T-helper 2 cell treated with Interferon-gamma antibody and Interleukin-4, amounts not matched to agents 5 μg/mL and 100 μg/mL, for 36 hours (primary cell): ENCODE measurements around the gene PTPRN.
"Not testable (repeated sequence)": the region's sequence is repeated elsewhere in the genome, so short reads cannot be mapped to it uniquely, and the experiment has no call there.

Source experiments
- DNase-seq: peaks from one replicate; pipeline ENCODE4 v3.0.0; 2021; ENCODE audit warnings: low spot score
- H3K27ac Mint-ChIP-seq: one replicate; pipeline ENCODE4 v1.8.0; 2021; ENCODE audit warnings: mild to moderate bottlenecking, mixed read lengths
- H3K27me3 Mint-ChIP-seq: one replicate; pipeline ENCODE4 v1.8.0; 2021; ENCODE audit warnings: low read depth, mixed read lengths
- H3K36me3 Mint-ChIP-seq: one replicate; pipeline ENCODE4 v1.8.0; 2021; ENCODE audit warnings: low read depth, mixed read lengths
- H3K4me1 Mint-ChIP-seq: one replicate; pipeline ENCODE4 v1.8.0; 2021; ENCODE audit warnings: low read depth, mixed read lengths
- H3K4me3 Mint-ChIP-seq: one replicate; pipeline ENCODE4 v1.8.0; 2022; ENCODE audit warnings: mild to moderate bottlenecking, moderate library complexity, mixed read lengths
- H3K9me3 Mint-ChIP-seq: one replicate; pipeline ENCODE4 v1.8.0; 2021; ENCODE audit warnings: mixed read lengths

Gene PTPRN

GRCh38 chr2:219277703-219278654 lies 31.2 kb downstream of the PTPRN start:
- H3K4me1 Mint-ChIP-seq, result peaks cover 29% of the 10 kb centered on the region
- peak overlapping the region; percentile 81 for H3K27ac Mint-ChIP-seq
- H3K36me3 Mint-ChIP-seq, result peaks cover 4% of the 10 kb centered on the region
- peak; percentile 74 for DNase-seq
- peak overlapping the region; percentile 77 for H3K4me3 Mint-ChIP-seq
- no peaks in the 10 kb centered on the region for H3K9me3 Mint-ChIP-seq
- H3K27me3 Mint-ChIP-seq, result no peaks in the 10 kb centered on the region

DNA sequence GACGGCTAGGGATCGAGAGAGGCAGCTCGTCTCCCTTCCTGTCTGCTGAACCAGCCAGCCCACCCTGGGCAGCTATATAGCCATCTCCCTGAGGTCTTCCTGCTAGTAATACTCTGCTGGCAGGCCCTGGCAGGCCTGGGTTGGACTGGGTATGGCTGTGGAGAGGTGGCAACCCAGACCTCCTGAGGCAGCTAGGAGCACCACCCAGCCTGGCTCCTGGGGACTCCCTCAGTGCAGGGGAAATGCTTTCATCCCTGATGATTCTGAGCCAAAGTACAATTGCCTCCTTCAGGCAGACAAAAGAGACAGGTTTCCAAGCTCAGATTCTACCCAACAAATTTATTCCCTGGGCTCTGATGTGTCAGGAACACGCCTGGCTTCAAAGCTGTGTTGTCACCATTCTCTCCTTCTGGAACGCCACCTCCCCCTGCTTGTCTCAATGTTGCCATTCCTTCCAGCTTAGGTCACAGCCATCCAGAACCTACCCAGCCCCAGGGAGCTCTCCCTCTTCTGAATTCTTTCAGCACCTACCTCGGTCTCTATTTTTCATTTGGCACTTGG lies 34.8 kb downstream of the PTPRN start:
- Mint-ChIP-seq H3K27me3 (peaks cover 7% of the 10 kb centered on the region), H3K4me1 (peaks cover 19% of the 10 kb centered on the region), H3K4me3 (no peak overlapping the region), H3K27ac (no peak overlapping the region), H3K36me3 (no peaks in the 10 kb centered on the region), H3K9me3 (no peaks in the 10 kb centered on the region)
- no peak for DNase-seq

DNA sequence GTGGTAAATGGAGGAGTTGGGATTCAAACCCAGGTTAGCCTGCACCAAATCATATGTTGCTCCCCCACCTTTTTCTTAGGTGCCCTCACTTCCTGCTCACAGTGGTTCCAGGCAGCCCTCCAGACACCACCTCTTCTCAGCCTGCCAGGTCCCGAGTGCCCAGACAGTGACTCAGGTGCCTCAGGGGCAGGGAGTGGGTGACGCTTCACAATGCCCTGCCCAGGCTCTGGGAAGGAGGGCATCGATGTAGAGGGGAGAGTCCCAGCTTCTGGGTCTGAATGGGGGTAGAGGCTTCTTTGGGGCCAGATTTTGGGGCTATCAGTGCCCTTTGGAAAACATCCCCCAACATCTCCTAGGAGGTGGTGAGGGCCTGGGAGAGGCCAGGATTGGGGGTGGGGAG lies 35.3 kb downstream of the PTPRN start:
- DNase-seq, result no peak
- Mint-ChIP-seq H3K4me3 (no peak overlapping the region), H3K27ac (no peak overlapping the region)

GRCh38 chr2:219272995-219273394 lies 36.2 kb downstream of the PTPRN start:
- no peaks in the 10 kb centered on the region for H3K9me3 Mint-ChIP-seq
- no peak for DNase-seq
- H3K36me3 Mint-ChIP-seq, result no peaks in the 10 kb centered on the region
- H3K4me1 Mint-ChIP-seq, result peaks cover 8% of the 10 kb centered on the region
- no peak overlapping the region for H3K27ac Mint-ChIP-seq
- H3K27me3 Mint-ChIP-seq, result peaks cover 10% of the 10 kb centered on the region
- no peak overlapping the region for H3K4me3 Mint-ChIP-seq

More for the DNA sequence above, 35.3 kb downstream of the PTPRN start:
- no peaks in the 10 kb centered on the region for H3K36me3 Mint-ChIP-seq
- no peaks in the 10 kb centered on the region for H3K9me3 Mint-ChIP-seq
- H3K4me1 Mint-ChIP-seq, result peaks cover 18% of the 10 kb centered on the region
- peaks cover 10% of the 10 kb centered on the region for H3K27me3 Mint-ChIP-seq

GRCh38 chr2:219272356-219272755 lies 36.8 kb downstream of the PTPRN start:
- no peak for DNase-seq
- Mint-ChIP-seq H3K27ac (no peak overlapping the region), H3K9me3 (no peaks in the 10 kb centered on the region), H3K4me3 (no peak overlapping the region), H3K4me1 (peaks cover 2% of the 10 kb centered on the region), H3K36me3 (no peaks in the 10 kb centered on the region), H3K27me3 (peaks cover 10% of the 10 kb centered on the region)

DNA sequence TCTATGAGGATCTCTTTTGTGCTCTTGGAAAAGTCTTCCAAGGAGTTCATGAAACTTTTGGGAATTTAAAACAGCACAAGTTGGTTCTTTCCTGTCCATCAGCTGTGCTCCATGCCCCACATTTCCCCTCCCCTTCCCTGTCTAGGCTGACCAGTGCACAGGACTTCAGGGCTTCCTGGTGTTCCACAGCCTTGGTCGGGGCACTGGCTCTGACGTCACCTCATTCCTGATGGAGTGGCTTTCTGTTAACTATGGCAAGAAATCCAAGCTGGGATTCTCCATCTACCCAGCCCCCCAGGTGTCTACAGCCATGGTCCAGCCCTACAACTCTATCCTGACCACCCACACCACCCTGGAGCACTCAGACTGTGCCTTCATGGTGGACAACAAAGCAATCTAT lies 38.2 kb downstream of the PTPRN start:
- no peak for DNase-seq
- H3K36me3 Mint-ChIP-seq, result no peaks in the 10 kb centered on the region
- no peaks in the 10 kb centered on the region for H3K4me1 Mint-ChIP-seq
- no peaks in the 10 kb centered on the region for H3K9me3 Mint-ChIP-seq
- no peak overlapping the region for H3K4me3 Mint-ChIP-seq
- peaks cover 10% of the 10 kb centered on the region for H3K27me3 Mint-ChIP-seq
- no peak overlapping the region for H3K27ac Mint-ChIP-seq

DNA sequence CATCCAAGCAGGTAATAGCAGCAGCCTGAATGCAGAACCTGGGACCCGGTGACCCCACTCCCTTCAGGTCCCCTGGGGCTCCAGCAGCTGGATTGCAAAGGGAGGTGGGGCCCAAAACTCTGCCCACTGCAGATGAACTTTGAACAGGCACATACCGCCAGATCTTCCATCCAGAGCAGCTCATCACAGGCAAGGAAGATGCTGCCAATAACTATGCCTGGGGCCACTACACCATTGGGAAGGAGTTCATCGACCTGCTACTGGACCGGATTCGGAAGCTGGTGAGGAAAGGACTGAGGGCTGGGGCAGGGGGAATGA lies 39.2 kb downstream of the PTPRN start:
- H3K9me3 Mint-ChIP-seq, result no peaks in the 10 kb centered on the region
- DNase-seq, result no peak
- H3K27ac Mint-ChIP-seq, result no peak overlapping the region
- H3K27me3 Mint-ChIP-seq, result peaks cover 10% of the 10 kb centered on the region
- no peaks in the 10 kb centered on the region for H3K4me1 Mint-ChIP-seq
- H3K36me3 Mint-ChIP-seq, result no peaks in the 10 kb centered on the region
- H3K4me3 Mint-ChIP-seq, result no peak overlapping the region

GRCh38 chr2:219269362-219270054 lies 39.7 kb downstream of the PTPRN start:
- no peak overlapping the region for H3K27ac Mint-ChIP-seq
- DNase-seq, result no peak
- no peaks in the 10 kb centered on the region for H3K9me3 Mint-ChIP-seq
- peaks cover 10% of the 10 kb centered on the region for H3K27me3 Mint-ChIP-seq
- no peaks in the 10 kb centered on the region for H3K36me3 Mint-ChIP-seq
- no peak overlapping the region for H3K4me3 Mint-ChIP-seq
- no peaks in the 10 kb centered on the region for H3K4me1 Mint-ChIP-seq

DNA sequence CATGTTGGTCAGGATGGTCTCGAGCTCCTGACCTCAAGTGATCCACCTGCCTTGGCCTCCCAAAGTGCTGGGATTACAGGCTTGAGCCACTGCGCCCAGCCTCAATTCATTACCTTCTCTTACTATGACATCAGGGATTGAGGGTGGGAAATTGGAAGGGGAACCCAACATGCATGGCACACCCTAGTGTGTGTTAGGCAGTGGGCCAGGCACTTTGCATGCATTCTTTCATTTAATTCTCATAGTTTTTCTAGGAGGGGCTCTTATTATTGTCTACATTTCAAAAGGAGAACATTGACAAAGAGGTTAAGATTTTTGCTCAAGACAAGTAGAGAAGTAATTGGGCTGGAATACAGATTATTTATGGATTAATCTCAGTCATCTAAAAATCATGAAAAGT lies 40.9 kb downstream of the PTPRN start:
- H3K4me1 Mint-ChIP-seq, result no peaks in the 10 kb centered on the region
- no peak overlapping the region for H3K27ac Mint-ChIP-seq
- H3K36me3 Mint-ChIP-seq, result no peaks in the 10 kb centered on the region
- no peak for DNase-seq
- no peak overlapping the region for H3K4me3 Mint-ChIP-seq
- peaks cover 10% of the 10 kb centered on the region for H3K27me3 Mint-ChIP-seq
- H3K9me3 Mint-ChIP-seq, result no peaks in the 10 kb centered on the region

DNA sequence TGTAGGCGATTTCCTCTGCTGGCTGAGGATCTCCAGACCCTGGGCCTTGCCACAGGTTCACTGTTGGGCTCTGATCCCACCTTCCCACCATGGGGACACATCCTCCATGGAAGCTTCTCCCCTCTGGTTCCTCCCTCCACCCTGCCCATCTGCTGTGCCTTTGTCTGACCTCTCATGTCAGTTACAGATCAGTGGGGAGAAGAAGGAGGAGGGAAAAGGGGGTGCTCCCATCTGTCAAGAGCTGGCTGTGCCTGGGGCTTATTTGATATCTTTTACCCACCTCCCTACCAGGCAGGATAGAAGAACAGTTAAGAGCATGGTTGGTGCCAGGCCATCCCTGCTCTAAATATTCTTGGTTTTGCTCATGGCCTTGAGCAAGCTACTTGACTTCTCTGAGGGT lies 42.3 kb downstream of the PTPRN start:
- no peak for DNase-seq
- Mint-ChIP-seq H3K27me3 (peaks cover 5% of the 10 kb centered on the region), H3K9me3 (no peaks in the 10 kb centered on the region), H3K36me3 (no peaks in the 10 kb centered on the region), H3K4me3 (no peak overlapping the region), H3K4me1 (no peaks in the 10 kb centered on the region), H3K27ac (no peak overlapping the region)

- Mint-ChIP-seq H3K4me1 (no peaks in the 10 kb centered on the region), H3K9me3 (no peaks in the 10 kb centered on the region), H3K27ac (no peak overlapping the region), H3K4me3 (no peak overlapping the region), H3K27me3 (peaks cover 6% of the 10 kb centered on the region), H3K36me3 (no peaks in the 10 kb centered on the region)
- DNase-seq, result no peak
Measured at GRCh38 chr2:219266232-219266631, 43.0 kb downstream of the PTPRN start.

DNA sequence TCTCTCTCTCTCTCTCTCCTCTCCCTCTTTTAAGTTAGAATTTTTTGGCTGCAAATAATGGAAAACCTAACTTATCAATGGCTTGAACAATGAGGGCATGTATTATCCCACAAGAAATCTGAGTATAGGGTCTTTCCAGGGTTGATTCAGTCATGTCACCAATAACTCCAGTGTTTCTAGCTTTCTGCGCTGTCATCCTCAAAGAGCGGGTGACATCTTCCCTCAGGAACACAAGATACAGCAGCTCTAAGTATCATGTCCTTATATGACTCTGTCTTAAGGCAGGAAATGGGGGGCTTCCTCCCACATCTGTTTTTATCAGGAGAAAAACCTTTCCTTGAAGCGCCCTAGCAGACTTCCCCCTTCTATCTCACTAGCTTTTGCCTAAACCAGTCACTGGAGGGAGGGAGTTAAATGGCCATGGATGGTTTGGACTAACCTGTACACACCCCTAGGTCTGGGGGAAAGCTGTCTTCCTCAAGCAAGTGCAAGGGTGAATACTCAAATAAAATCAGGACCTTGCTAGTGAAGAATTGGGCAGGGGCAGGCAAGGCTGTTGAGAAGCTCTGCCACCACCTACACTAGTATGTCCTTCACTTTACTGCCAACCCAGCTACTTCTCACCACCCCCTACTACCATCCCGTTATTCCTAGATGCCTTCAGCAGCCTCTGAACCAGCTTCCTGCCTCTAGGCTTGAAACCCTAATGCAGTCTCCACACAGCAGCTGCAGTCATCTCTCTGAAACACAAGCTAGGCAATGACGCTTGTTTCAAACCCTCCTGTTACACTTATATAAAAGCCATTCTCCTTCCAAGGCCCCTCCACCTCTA lies 48.0 kb downstream of the PTPRN start:
- H3K4me3 Mint-ChIP-seq, result no peak overlapping the region
- H3K9me3 Mint-ChIP-seq, result no peaks in the 10 kb centered on the region
- H3K27me3 Mint-ChIP-seq, result peaks cover 22% of the 10 kb centered on the region
- H3K36me3 Mint-ChIP-seq, result no peaks in the 10 kb centered on the region
- H3K4me1 Mint-ChIP-seq, result no peaks in the 10 kb centered on the region
- H3K27ac Mint-ChIP-seq, result no peak overlapping the region
- DNase-seq, result no peak

DNA sequence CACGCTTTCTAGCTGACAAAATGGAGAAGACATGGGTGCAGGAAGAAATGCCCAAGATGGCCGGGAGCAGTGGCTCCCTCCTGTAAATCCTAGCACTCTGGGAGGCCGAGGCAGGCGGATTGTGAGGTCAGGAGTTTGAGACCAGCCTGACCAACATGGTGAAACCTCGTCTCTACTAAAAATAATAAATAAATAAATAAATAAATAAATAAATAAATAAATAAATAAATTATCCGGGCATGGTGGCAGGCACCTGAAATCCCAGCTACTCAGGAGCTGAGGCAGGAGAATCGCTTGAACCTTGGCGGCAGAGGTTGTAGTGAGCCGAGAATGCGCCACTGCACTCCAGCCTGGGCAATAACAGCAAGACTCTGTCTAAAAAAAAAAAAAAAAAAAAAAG lies 50.3 kb downstream of the PTPRN start:
- H3K4me3 Mint-ChIP-seq, H3K27ac Mint-ChIP-seq, H3K9me3 Mint-ChIP-seq, H3K36me3 Mint-ChIP-seq, DNase-seq: not testable (repeated sequence)
- Mint-ChIP-seq H3K27me3 (peaks cover 25% of the 10 kb centered on the region), H3K4me1 (peaks cover 11% of the 10 kb centered on the region)
